Posterior cingulate gyrus (tissue), 11 donors: ENCODE measurements around the gene POLN.

Source experiments
- DNase-seq, 10 donors: peaks; one replicate each; pipeline versions ENCODE4 v3.0.0 to v3.0.0-alpha.2; 2020 to 2021; ENCODE audit warnings: mixed read lengths in 3 of 10
- intact Hi-C: fragments of 100-400 bp; cut with DNase I; formaldehyde crosslinking; loops from one replicate; pipeline ENCODE4 v1.15.1; 2023

The POLN gene

DNA sequence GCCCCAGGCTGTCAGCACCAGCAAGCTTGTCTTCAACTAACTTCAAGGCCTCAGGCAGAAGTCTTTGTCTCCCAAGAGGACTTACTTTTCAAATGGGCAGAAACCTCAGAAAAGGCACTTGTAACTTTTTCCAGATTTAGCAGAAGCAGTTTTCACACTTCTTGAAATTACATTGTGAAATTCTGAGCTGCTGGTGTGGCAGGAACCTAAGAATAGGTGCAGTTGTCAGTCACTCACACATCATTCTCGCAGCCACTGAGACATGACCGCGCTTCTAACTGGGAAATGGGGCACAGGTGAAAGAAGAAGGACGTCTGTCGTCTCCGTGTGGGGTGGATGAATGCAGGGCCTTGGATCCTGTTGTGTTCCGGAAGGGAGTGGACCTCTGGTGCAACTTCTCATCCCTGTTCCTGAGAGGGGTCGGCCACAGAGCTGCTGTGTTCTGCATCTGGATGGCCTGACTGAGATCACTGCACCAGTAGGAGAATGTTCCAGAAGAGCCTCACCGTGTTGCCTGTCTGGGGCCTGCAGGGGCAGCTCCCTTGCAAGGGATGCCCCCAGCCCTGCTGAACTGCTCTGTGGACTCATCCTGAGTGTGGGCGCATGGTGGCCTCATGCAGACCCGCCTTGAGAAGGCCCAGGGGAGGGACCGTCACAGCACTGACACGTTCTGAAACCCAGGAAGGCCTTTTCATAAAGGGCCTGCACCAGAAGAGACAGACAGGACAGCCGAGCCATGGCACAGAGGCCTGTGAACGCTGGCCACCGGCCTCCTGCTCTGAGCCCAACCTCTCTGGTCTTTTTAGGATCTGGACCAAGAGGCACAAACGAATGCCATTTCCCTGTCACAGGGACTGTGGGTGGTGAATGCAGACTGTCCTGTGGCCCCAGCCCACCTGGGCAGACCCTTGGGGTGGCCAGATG lies 164.1 kb downstream of the POLN start:
- intact Hi-C loops, result no loop called here
- DNase-seq, result peak in 1 of 10 donors; percentile 69

DNA sequence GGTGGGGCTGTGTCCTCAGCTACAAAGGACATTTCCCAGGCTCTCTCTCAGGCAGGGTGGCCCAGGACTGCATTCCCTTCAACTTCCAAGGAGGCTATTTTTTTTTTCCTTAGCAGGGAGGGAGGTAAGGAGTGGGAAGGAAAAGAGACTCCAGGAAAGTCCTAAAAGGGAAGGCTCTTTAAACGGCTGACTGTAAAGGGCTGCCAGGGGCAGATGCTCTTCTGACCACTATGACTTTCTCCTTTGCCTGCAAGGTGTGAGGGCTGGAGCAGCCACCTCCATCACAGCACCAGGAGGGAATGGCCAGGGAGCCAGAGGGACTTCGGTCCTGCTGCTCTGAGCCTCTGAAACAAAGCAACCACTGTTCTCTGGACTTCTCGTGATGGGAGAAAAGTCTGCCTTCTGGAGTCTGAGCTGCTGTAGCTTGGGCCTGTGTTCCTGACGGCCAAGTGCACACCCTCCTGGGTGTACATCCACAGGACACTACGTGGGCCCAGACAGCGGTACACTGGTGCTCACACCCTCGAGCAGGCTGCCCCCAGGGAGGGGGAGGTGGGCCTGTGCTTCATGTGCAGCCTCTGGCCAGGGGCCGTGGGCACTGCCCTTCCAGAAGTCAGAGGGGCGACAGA lies 164.9 kb downstream of the POLN start:
- DNase-seq, result peak in 2 of 10 donors; percentile 68 to 77
- intact Hi-C loops, result no loop called here

DNA sequence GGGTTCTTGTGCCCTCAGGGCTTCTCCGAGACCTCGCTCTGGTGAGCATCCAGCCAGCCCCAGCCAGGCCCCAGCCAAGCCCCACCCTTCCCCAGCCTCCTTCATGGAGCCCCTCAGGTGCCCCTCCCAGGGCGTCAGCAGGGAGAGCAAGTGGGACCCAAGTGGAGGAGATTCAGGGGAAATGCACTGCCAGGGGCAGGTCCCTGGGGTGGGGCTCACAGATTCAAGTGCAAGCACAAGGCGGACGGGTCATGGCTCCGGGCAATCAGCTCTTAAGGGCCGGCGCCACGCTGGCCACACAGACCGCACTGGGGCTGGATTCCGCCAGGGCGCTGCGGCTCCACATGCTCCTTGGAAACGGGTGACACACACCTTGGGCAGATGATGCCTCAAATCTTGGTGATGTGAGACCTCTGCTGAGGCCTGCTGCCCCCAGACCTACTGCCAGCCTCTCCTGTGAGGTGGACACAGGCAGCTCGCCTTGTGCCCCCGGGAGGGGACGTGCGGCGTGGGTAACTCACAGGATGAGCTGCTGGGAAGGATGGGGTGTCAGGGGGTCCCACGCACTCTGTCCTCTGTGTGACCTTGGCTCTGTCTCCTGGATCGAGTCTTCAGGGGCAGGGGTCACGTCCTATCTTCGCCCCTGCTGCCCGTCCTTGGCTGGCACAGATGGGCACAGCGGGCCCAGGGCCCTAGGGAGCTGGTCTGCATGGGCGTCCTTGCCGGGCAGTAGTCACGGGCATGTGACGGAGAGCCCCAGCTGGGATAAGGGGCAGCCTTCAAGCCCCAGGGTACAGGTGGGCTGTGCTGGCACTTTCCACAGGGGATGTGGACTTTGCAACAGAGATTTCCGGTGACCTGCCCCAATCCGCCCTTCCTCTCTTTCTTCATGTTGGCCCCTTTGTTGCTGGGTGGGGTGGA lies 165.7 kb downstream of the POLN start:
- intact Hi-C loops, result no loop called here
- peak in 1 of 10 donors; percentile 78 for DNase-seq

DNA sequence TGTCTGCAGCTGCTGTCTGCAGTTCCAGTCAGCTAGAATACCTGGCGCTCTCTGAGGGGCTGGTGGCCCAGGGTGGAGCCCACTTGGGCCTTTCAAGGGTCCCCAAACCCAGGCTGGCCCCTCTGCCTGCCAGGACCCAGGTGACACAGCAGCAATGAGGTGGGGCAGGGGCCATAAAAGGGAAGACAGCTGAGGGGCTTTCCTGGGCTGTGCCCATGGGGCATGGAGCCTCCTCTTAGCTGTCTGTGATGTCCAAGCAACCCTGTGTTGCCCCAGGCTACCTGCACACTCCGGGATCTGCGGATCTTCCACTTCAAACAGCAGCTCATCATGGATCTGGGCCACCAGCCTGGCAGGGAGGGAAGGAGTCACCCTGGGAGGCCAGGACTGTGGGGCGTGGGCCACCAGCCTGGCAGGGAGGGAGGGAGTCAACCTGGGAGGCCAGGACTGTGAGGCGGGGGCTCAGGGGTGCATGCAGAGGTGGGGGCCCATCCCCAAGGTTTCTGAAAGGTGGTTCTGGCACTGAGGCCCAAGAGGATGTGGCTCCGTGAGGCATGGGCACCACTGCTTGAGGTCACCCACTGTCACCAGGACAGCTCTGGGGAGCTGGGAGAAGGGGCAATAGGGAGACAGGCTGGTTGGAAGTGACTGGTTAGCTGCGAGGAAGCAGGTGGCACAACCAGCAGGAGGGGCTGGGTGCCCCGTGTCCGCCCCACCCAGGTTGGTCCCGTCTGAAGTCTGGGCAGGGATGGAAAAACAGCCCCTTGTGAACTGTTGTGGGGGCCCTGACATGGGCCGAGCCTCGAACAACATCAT lies 166.5 kb downstream of the POLN start:
- DNase-seq, result peak in 2 of 10 donors; percentile 70 to 79
- intact Hi-C loops, result no loop called here

DNA sequence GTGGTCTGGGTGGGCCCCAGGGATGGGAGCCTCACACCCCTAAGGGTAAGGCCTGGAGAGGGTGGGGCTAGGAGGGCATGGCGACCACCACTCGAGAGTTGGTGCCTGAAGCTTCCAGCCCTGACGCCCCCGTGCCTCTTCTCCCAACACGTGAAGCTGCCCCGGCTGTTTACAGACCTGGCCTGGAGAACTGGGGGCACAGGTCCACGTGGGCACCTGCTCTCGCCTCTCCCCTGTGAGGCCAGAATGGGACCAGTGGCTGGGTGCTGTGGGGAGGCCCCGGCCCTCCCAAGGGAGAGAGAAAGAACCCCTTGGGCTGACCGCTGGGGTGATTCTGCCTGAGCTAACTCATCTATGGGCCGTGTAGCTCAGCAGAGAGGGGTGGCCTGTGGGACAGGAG lies 167.3 kb downstream of the POLN start:
- DNase-seq, result peak in 2 of 10 donors; percentile 59 to 80
- intact Hi-C loops, result no loop called here

DNA sequence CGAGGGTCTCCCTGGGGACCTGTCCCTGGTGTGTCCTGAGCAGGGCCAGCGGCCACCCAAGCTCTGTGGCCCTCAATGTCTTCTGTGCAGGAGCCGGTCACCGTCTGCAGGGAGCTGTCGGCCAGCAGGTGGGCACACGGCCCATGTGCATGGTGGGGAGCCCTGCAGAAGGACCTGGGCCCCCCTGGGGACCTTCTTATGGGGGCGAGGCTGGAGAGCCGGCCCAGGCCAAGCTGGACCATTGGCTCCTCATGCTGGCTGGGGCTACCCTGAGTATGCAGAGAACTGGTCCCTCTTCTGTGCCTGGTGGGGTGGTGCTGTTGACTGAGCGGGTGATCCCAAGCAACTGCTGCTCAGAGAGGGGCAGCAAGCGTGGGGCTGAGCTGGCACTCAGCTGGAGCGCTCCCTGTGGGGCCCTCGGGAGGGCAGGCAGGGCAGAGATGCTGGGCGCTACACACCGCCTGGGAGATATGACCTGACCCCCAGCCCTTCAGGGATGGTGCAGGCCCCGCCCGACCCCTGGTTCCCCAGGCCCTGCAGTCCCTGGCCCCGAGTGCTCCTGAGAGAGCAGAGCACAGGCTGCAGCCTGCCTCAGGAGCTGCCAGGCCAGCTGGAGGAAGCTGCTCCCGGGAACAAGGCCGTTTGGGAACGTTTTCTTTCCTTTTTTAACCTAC lies 168.0 kb downstream of the POLN start:
- intact Hi-C loops, result no loop called here
- DNase-seq, result peak in 4 of 10 donors; percentile 63 to 91 (median 89)

DNA sequence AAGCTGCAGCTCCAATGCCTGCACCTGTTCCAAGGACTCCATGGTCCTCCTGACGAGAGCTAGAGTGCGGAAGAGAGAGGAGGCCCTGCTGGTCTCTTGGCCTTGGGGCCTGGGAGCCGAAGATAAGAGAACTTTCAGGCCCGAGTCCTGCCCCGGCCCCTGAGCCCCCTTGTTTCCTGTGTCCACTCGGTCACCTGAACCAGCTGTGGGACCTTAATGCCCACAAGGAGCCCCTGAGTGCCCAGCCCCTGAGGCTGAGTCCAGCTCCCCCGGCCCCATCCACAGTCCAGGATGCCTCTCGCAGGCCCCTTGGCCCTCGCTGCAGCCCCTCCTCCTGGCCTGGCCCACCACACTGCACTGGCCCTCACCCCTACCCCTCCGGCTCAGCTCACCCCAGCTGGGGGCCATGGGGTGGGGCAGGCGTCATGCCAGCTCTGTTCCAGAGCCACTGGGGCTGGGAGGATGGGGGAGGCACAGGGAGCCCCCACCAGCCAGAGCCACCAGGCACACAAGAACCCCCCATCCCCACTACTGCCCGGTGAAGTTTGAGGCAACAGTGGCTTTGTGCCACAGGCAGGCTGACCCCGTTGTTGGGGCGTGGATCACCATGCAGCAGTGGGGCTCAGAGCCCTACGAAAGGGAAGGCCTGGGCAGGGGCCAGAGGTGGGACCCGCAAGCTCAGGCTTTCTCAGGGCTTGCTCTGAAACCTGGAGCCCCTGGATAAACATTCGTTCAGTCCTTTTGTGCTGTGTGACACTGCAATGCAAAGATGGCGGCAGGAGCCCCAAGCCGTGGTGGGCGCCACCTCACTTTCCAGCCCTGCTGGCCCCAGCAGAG lies 168.7 kb downstream of the POLN start:
- DNase-seq, result peak in 2 of 10 donors; percentile 79 to 81
- intact Hi-C loops, result no loop called here

DNA sequence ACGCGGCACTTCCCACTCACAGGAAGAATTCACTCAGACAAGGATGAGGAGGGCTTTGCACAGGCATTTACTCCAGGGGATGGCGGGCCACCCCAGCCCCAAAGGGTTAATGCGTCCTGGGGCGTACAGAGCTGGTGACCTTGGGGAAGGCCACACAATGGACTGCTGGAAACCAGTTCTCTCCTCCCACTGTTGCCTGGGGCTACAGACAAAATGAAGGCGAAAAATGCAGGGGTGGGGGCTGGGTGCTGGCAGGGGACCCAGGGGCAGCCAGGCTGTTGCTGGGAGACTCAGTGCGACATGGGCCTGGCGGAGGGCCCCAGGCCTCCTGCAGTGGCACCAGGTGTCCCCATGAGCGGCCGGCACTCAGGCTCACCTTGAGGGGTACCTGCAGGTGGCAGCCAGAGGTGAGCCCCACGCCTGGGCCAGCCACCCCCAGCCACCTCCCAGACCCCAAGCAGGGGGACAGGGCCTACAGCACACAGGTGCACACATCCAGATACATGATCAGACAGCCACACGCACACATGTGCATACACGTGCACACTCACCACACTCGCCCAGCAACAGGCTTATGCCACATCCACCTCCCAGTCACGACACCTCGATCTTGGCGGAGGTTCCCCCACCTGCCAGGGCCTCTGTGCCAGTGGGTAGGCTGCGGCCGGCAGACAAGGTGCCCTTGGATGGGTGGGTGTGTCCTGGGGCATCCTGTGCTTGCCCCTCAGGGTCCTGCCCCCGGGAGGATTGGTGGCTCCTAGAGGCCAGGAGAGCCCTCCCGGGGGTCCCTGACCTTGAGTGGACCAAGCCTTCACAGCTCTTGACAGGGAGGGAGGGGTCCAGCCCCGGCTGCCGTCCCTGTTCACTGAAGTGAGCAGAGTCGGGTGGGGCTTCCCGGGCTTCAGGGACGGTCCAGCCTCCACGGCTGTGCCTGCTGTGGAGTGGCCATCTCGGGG lies 169.7 kb downstream of the POLN start:
- peak in 4 of 10 donors; percentile 37 to 86 (median 68) for DNase-seq
- intact Hi-C loops, result no loop called here

DNA sequence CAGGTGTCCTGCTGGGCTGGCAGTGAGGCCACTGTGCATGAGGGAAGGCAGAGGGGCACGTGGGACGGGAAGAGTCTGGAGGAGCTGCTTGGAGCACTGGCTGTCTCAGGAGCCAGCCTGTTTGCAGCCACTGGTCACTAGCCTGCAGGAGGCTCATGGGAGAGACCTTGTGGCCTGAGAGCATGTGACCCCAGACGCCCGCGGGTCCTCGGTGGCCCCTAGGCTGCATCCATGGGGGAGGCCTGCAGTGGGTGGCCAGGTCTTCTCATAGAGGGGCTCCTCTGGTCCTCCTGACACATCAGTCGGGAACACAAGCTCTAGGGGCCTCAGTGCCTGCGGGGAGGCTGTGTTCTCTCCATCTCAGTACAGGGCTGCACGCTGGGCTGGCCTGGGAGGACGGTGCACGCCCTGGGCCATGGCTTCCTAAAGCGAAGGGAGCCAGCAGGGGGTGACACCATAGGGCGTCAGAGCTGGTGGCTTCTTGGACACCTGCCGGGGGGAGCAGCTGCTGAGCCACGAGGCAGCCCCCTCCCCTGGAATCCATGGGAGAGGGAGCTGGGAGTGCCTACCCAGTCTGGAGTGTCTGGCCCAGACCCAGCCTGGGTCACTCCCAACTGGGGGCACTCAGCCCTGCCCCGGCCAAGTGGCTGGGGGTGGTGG lies 170.5 kb downstream of the POLN start:
- intact Hi-C loops, result no loop called here
- peak in 3 of 10 donors; percentile 69 to 85 (median 76) for DNase-seq

DNA sequence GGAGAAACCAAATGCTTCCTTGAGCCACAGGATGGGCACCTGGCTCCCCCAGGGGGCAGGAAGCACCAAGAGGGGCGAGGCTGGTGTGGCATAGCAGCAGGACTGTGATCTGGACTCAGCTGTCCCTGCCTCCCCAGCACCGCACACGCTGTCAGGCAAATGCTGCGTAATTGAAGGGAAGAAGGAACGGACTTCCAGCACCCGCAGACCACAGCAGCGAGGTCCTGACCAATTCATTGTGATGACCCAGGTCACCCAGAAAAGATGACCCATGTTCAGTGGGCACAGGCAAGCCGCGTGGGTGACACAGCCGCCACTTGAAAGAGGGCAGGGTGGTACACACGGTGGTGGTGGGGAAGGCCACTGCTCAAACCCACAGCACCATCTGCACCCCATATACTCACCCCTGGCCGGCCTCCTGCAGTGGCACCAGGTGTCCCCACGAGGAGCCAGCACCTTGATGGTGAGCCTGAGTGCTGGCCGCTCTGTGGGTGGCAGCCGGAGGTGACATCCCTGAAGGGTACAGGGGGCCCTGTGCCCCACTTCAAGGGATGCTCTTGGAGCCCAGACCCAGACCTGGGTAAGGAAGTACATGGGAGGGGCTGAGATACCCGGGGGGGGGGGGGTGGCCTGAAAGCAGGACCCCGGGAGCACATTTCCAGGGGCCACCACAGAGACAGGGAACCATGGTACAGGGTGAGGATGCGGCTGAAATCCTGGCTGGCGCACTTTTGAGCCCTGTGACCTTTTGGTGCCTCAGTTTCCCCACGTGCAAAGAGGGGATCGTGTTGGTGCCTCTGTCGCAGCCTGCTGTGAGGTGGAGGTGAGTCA lies 171.3 kb downstream of the POLN start:
- intact Hi-C loops, result no loop called here
- peak in 2 of 10 donors; percentile 74 to 80 for DNase-seq

DNA sequence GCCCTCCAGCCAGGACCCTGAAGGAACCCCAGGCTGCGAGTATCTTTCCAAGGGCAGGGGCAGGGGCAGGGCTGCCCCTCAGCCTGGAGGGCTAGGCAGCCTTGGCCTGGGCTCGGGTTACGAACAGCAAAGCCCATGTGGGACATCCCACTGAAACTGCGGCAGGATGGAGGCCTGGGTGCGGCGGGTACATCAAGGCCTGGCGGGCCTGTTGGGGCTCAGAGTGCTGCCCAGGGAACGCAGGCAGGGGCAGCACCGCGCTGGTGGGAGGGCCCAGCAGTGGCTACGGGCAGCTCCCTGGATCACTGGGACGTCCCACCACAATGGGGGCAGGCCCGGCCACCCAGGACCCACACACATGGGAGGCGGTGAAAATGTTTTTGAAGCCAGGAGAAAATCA lies 171.9 kb downstream of the POLN start:
- peak in 2 of 10 donors; percentile 65 to 77 for DNase-seq
- intact Hi-C loops, result loop anchor here (10.0 kb wide), 1 partner anchor 75 kb away; no protein-coding TSS in a partner anchor

DNA sequence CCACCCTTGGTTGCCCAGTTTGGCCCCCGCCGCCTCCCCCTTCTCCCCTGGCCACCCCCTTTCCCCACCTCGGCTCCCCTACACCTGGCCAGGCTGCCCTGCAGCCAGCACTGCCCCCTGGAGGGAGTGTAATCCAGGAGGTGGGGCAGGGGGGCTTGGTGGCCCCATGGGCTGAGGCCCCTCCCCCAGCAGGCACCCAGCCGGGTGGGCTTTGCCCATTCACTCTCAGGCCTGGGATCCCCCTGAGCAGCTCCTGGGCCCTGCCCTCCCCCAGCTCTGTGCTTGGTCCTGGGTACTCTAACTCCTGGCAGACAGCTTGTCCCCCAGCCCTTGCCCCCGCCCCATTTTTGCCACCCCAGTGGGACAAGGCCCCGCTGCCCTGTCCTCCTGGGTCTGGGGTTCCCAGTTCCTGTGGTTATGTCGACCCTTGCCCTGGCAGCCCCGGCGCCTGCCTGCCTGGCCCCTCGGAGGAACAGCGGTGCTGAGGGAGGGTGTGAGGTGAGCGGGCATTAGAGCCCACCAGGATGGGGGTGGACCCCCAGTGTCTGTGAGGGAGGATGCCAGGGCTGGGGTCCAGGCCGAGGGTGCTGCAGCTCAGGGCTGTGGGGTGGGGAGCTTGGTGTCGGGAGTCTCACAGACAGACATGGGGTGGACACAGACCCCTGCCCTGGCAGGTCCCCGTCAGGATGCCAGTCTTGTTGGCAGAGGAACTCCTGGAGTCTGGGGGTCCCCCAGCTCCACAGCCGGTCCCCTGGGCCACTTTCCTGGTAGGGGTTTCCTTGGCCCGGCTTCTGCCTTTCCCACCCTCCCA lies 172.6 kb downstream of the POLN start:
- intact Hi-C loops, result loop anchor here (10.0 kb wide), 1 partner anchor 75 kb away; no protein-coding TSS in a partner anchor
- DNase-seq, result peak in 3 of 10 donors; percentile 63 to 83 (median 79)

DNA sequence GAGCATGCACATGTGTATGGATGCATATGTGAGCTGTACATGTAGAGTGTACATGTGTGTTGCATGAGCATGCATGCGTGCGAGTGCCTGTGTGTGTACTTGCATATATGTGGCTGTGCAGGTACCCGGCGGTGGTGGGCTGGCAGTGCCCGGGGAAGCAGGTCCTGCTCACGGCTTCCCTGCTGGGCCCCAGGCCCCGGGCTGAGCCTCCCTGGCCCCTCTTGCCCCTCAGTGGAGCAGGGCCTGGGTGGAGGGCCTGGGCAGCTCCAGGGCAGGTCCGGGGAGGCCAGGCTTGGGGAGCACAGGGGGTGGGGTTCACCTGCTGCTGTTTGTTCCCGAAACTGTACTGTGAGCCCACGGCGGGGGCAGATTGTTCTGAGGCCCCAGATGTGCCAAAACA lies 173.4 kb downstream of the POLN start:
- peak in 3 of 10 donors; percentile 66 to 78 (median 69) for DNase-seq
- intact Hi-C loops, result loop anchor here (10.0 kb wide), 1 partner anchor 76 kb away; no protein-coding TSS in a partner anchor

DNA sequence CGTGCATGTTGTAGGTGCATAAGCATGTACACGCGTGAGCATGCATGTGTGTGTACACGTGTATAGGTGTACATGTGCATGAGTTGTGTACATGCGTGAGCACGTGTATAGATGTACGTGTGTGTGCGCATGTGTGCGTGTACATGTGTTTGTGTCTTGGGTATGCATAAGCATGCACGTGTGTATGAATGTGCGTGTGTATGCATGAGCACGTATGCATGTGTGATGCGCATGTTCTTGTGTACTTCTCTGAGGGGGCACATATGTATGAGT lies 173.8 kb downstream of the POLN start:
- intact Hi-C loops, result loop anchor here (10.0 kb wide), 1 partner anchor 77 kb away; no protein-coding TSS in a partner anchor
- peak in 2 of 10 donors; percentile 37 to 46 for DNase-seq
